CMK (cell line): Measurements from ENCODE around the gene ESPN.
"Not testable (repeated sequence)": the region's sequence is repeated elsewhere in the genome, so short reads cannot be mapped to it uniquely, and the experiment has no call there.

ENCODE experiments used
- DNase-seq: peaks from one replicate; pipeline ENCODE4 v3.0.0-alpha.2; 2010; ENCODE audit warnings: low read depth

The ESPN gene

GRCh38 chr1:6428453-6428852 is 3.9 kb downstream of the ESPN start:
- DNase-seq = not testable (repeated sequence)

DNA sequence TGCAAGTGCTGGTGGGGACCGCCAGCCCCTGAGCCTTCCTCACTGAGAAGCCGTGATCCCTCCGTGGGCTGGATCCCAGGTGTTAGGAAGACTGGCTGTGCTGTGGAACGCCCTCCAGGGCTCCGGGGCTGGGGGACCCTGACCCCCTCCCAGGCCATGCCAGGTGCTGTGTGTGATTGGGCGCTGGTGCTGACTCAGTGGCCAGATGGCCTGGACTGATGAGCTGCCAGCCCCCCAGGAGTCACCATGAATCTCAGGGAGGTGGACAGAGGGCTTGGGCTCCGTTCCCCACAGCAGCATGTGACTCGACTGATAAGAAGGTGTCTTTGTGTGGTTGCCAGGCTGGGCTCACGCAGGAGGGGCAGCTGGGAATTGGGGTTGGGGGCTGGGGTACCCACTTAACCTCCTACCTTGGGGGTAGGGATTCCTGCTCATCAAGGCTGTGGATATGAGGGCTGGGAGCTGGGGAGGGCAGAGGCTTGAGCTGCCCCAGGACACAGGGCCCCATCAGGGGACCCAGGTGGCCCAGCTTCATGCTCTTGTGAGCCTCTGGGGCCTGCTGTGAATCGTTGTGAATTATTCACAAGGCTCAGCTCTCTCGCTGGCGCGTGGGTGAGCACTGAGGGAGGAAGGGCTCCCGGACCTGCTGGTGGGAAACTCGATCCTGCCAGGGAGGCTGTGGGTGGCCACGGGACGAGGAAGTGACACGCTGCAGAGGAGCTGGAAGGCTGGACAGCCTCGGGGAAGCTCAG is 5.3 kb downstream of the ESPN start:
- DNase-seq = not testable (repeated sequence)

DNA sequence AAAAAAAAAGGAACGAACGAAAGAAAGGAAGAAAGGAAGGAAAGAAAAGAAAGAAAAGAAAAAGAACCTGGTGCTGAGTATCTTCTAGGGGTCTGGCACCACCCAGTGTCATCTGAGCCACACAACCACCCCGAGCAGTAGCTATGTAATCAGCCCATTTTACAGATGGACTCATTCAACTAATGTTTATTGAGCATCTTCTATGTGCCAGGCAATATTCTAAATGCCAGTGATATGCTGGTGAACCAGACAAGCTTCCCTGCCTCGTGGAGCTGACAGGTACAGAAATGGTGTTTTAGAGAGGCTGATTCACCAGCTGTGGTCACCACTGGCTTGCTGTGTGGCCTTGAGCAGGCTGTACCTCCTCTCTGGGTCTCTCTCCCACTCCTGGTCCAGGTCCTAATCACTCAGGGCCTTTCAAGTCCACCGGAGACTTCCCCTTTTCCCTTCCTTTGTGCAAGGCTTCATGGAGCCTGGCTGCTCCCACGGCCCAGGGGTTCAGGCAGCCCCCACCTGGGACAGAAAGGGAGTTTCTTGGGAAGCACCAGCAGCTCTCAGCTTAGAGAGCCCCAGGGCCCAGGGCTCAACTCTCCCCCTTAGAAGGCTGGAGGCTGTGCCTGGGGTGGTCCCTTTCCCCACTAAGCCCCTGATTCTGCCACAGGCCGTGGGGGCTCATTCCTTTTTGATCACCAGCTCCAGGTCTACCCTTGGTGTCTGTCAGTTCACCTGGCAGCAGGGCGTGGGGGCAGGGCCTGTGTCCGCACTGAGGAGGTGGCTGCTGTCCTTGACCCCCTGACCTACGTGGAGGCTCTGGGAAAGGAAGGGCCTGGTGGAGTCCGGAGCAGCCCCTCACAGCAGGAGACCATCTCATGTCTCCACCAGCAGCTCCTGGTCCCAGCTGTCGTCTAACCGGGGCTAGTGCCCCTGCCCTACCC is 7.3 kb downstream of the ESPN start:
- not testable (repeated sequence) for DNase-seq

DNA sequence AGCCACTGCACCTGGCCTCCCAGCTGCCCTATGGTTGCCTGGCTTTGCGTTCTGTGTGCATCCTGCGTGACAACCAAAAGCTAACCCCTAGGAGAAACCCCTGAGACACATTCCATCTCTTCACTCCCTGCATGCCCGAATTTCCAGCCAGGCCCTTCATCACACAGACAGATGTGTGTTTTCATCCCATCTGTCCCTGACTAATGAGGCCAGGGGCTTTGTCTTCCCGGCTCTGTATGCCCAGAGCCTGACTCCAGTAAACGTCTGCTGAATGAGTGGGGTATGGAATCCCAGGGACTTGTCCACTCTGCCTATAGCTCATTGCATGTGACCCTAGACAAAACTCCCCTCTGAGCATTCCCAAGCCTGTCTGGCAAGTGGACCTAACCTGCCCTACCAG is 9.6 kb downstream of the ESPN start:
- no peak for DNase-seq

- DNase-seq = no peak
Measured at GRCh38 chr1:6435129-6435528, 10.6 kb downstream of the ESPN start.

GRCh38 chr1:6435547-6435946 is 11.0 kb downstream of the ESPN start:
- DNase-seq = no peak

GRCh38 chr1:6436277-6436676 is 11.7 kb downstream of the ESPN start:
- DNase-seq = not testable (repeated sequence)

- not testable (repeated sequence) for DNase-seq
Measured at GRCh38 chr1:6437012-6437700, 12.6 kb downstream of the ESPN start.

DNA sequence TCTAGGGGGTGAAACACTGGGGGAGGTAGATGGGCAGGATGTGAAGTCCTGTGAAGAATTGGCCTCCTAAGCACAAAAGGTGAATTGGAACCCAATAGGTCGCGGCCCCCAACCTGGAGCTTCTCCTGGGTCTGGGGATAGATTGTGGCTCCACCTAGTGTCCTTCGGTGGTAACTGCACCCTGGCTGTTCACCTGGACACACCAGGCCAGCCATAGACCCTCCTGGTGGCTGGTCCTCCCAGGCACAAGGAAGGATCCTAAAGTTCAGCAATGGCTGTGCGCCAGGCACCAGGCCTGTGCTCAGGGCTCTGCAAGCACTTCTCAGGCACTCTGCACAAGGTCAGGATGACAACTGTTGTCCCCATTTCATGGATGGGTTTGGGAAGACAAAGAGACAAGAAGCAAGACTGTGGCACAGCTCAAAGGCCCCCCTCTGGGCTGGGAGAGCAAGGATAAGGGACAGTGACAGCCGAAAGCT is 13.5 kb downstream of the ESPN start:
- DNase-seq = no peak

DNA sequence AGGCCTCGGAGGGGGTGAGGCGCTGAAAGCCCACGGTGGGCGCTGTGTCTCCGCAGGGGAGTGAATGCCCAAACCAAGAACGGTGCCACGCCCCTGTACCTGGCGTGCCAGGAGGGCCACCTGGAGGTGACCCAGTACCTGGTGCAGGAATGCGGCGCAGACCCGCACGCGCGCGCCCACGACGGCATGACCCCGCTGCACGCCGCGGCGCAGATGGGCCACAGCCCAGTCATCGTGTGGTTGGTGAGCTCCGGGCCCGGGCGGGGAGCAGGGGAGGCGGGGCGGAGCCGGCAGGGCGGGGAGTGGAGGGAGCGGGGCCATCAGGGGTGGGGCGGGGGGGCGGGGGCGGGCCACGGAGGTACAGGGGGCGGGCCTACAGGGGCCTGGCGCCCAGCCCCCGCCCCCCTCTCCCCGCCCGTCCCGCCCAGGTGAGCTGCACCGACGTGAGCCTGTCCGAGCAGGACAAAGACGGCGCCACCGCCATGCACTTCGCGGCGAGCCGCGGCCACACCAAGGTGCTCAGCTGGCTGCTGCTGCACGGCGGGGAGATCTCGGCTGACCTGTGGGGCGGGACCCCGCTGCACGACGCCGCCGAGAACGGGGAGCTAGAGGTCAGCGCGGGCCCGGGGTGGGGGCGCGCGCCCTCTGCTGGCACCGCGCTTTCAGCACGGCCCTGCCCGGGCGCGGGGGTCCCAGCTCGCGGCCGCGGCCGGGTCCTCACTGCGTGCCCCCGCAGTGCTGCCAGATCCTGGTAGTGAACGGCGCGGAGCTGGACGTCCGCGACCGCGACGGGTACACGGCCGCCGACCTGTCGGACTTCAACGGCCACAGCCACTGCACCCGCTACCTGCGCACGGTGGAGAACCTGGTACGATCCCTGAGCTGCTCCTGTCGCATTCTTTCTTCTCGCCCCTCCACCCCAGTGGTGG is 15.9 kb downstream of the ESPN start:
- DNase-seq = no peak

GRCh38 chr1:6441586-6441985 is 17.0 kb downstream of the ESPN start:
- DNase-seq = no peak

- no peak for DNase-seq
Measured at GRCh38 chr1:6443339-6444115, 19.0 kb downstream of the ESPN start.

- no peak for DNase-seq
Measured at GRCh38 chr1:6444377-6444776, 19.8 kb downstream of the ESPN start.

DNA sequence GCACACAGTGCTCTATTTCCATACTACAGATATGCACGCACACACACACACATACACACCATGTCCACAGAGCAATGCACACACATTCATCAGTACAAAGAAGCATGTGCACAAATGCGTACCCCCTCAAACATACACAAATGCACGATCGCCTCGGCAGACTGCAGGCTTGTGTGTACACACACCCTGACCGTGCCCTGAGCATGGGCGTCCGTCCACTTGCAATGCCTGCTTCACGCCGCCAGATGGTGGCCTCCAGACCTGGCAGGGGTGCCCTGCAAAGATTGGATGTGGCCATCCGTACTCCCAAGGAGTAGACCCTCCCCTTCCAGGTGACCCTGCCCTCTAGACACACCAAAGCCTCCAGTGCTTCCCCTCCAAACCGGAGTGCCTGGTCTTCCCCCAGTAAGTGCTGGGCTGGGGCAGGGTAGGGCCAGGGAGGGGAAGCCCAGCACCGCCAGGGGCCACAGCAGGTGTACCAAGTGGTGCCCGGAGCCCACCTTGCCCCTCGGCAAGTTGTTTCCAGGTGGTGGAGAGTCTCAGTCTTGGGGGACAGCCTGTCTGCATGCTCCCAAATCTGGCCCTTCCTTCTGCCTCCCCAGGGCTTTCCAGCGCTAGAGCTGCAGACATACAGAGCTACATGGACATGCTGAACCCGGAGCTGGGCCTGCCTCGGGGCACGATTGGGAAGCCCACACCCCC is 20.6 kb downstream of the ESPN start:
- DNase-seq = no peak

DNA sequence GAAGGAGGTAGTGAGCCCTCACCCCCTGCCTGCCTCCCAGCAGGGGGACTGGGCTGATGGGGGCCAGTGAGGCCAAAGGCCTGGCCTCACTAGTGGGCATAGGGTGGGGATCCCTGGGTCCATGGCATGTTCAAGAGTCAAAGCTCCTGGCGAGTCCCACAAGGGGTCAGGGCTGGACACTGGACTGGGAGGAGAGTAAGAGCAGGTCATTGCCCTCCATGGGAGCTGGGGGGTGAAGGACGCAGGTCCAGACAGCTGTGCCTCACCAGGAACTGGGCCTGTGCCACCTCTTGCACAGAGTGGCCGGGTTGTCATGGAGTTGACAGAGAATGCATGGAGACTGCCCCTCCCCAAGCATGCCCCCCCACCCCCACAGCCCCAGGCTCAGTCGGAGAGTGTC is 21.4 kb downstream of the ESPN start:
- DNase-seq = not testable (repeated sequence)

DNA sequence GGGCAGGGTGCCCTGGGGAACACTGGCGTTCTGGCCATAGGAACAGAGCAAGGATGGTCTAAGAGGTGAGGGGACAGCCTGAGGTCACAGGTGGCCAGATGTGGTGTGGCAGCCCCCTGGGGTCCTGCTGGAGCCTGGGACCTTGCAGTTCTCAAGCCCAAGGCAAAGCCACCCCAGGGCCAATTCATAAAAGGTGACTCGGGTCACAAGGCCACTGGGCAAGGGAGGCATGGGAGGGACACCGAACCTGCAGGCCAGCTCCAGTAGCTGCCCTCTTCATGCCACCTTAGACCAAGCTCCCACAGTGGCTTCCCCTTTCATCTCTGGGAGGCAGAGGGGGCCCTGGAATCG is 22.1 kb downstream of the ESPN start:
- DNase-seq = no peak

DNA sequence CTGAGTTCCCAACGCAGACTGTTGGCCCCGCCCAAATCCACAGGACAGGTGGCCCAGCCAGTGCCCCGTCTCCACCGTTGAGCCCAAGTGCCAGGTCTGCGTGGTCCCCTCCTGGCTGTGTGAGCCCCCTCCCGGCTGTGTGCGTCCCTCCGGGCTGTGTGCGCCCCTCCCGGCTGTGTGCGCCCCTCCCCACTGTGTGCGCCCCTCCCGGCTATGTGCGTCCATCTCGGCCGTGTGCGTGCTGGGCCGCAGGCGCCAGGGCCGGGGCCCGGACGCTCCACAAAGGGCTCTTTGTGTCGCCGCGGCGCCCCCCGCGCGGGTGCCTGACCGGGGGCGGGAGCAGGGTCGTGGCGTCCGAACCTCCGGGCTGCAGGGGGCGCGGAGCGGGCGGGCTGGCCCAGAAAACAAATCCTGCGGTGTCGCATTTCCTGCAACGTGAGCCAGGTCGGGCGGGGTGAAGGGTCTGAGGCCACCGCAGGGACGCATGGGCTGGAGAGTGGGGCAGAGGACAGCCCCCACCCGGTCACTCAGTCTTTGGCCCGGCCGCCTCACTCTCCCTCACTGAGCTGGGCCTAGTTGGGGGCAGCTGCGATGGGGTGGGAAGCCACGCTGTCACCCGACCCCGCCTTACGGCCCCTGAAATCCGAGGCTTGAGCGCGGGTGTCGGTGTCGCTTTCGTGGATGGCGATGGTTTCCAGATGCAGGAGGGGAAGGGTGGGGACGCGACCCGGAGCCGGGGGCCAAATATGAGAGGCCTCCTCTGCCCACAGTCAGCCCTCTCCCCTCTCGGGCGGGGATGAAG is 22.6 kb downstream of the ESPN start:
- DNase-seq = no peak

- DNase-seq = no peak
Measured at GRCh38 chr1:6447818-6448748, 23.5 kb downstream of the ESPN start.
